PC-3 (cell line): Measurements from ENCODE around the gene AGMAT. TPM values are rescaled to one million over a fixed set of nuclear protein-coding genes. Genes with fewer than 3 reads are reported as not detected.

Experiments used
- ATAC-seq: fragments of 200-7000 bp; cut with Tn5 transposase; 2 replicates; pipeline ENCODE4 v1.9.1; 2020; ENCODE audit warnings: mild to moderate bottlenecking, moderate library complexity
- BruUV-seq: library from RNA; stranded (reverse); fragments of 400-500 nt; replicated peaks from 2 replicates; lab custom pipeline; 2021; lab: Mats Ljungman, UMichigan
- CTCF ChIA-PET: fragments of 300-600 bp; sonication (Branson Sonifier 250); formaldehyde crosslinking; loops from one replicate; lab custom pipeline; 2022; ENCODE audit warnings: antibody characterized with exemption; lab: Charles Lee
- POLR2A ChIA-PET: fragments of 300-600 bp; sonication (Branson Sonifier 250); formaldehyde crosslinking; loops from one replicate; lab custom pipeline; 2022; ENCODE audit warnings: antibody characterized with exemption; ENCODE audit not compliant: unreplicated experiment; lab: Charles Lee
- DNase-seq: peaks from one replicate; pipeline ENCODE4 v3.0.0-alpha.2; 2015
- H2AFZ ChIP-seq: fragments of 300-600 bp; sonication (generic); 2 replicates; pipeline ENCODE4 v1.6.0; 2016; ENCODE audit warnings: antibody characterized with exemption, low read length
- H3F3A ChIP-seq: fragments of 300-600 bp; sonication (generic); one replicate; pipeline ENCODE4 v1.6.0; 2017; ENCODE audit warnings: antibody characterized with exemption, low read length, control low read depth, mild to moderate bottlenecking; ENCODE audit not compliant: unreplicated experiment
- H3K27ac ChIP-seq: fragments of 300-600 bp; sonication (generic); 2 replicates; pipeline ENCODE4 v1.5.1; 2016; ENCODE audit warnings: mild to moderate bottlenecking, low read length
- H3K27me3 ChIP-seq: fragments of 300-600 bp; sonication (generic); 2 replicates; pipeline ENCODE4 v1.6.1; 2016; ENCODE audit warnings: low read length, mixed read lengths
- H3K36me3 ChIP-seq: fragments of 300-600 bp; sonication (generic); 2 replicates; pipeline ENCODE4 v1.6.1; 2016; ENCODE audit warnings: low read depth, mixed run types, low read length, mixed read lengths
- H3K4me1 ChIP-seq: fragments of 300-600 bp; sonication (generic); 2 replicates; pipeline ENCODE4 v1.5.1; 2016; ENCODE audit warnings: low read length; ENCODE audit not compliant: insufficient read depth
- H3K4me2 ChIP-seq: fragments of 300-600 bp; sonication (generic); 2 replicates; pipeline ENCODE4 v1.6.0; 2016; ENCODE audit warnings: low read length
- H3K4me3 ChIP-seq: fragments of 300-600 bp; sonication (generic); 2 replicates; pipeline ENCODE4 v1.5.1; 2016; ENCODE audit warnings: mild to moderate bottlenecking, low read length, mixed read lengths
- H3K79me2 ChIP-seq: fragments of 300-600 bp; sonication (generic); 2 replicates; pipeline ENCODE4 v1.6.1; 2017; ENCODE audit warnings: low read length, mixed read lengths
- H3K9ac ChIP-seq: fragments of 300-600 bp; sonication (generic); 2 replicates; pipeline ENCODE4 v1.6.0; 2016; ENCODE audit warnings: mild to moderate bottlenecking, low read length
- H3K9me2 ChIP-seq: fragments of 300-600 bp; sonication (generic); replicated peaks from 2 replicates; pipeline ENCODE4 v1.6.1; 2016; ENCODE audit warnings: mixed run types, low read length, mixed read lengths
- H3K9me3 ChIP-seq: fragments of 300-600 bp; sonication (generic); 2 replicates; pipeline ENCODE4 v1.6.1; 2016; ENCODE audit warnings: low read length, mixed read lengths
- H4K20me1 ChIP-seq: fragments of 300-600 bp; sonication (generic); 2 replicates; pipeline ENCODE4 v1.6.1; 2016; ENCODE audit warnings: low read length, mixed read lengths
- EZH2 ChIP-seq: fragments of 300-600 bp; sonication (generic); IDR thresholded peaks from one replicate; pipeline ENCODE4 v1.6.1; 2017; ENCODE audit warnings: antibody characterized with exemption, mild to moderate bottlenecking, low read length; ENCODE audit not compliant: unreplicated experiment
- EZH2phosphoT487 ChIP-seq: fragments of 300-600 bp; sonication (generic); IDR thresholded peaks from 2 replicates; pipeline ENCODE4 v1.6.1; 2018; ENCODE audit warnings: mild to moderate bottlenecking, antibody characterized with exemption, low read length, borderline replicate concordance
- intact Hi-C: fragments of 100-400 bp; cut with micrococcal nuclease; formaldehyde crosslinking; loops from 2 replicates; pipeline ENCODE4 v1.9.0; 2023
- total RNA-seq: library from RNA; depleted of rRNA; stranded (reverse); fragments of >200 nt; gene quantifications from 2 replicates; pipeline ENCODE4 v1.2.3, GENCODE V29; 2014
- TF ChIP-seq, protein P1 (sequence below): fragments of 300-600 bp; sonication (generic); conservative IDR thresholded peaks from 2 replicates; pipeline ENCODE4 v1.5.1; 2017; ENCODE audit warnings: antibody characterized with exemption, low read depth, mild to moderate bottlenecking, low read length

The AGMAT gene
- total RNA-seq, 1 experiment from 2014 or later, result 8.2 TPM

DNA sequence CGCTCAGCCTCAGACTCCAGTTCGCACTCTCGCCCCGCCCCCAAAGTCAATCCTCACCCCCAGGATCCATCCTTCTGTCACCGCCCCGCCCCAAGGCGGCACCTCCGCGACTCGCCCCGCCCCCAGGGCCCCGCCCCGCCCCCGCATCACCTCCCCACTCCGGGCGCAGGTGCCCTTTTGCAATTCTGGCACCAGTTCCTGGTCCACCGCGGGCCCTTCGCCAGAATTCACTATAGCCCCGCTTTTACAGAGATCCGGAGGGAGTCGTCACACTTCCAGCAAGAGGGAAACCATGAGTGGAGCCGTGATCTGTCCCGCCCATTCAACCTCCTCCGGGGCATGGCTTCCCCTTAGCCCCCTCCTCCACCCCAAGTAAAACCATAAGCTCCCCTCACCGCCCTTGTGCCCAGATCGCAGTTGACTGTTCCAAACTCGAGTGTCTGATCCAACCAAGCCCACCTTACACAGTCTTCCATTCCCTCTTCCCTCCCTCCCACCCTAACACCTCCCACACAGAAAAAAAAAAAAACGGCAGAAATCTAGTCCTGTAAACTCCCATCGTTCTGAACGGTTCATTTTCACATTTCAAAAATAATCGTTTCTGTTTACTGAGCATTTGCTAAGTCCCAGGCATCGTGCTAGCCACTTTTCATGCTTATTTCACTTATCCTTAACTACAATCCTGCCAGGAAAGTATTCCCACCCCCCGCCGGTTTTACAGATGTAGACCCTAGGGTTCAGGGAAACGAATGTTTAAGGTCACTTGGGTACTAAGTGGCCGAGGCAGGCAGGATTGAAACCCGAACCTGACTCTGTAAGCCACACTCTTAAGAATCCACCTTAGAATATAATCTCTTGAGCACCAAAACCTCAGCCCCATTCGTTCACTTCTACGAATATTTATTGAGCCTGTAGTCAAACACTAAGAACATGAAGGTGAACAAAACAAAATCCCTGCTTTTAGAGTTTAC is 59.5 kb downstream of the AGMAT start:
- Histone ChIP-seq H3K4me1 (peaks cover 25% of the 10 kb centered on the region), H3K4me2 (peak overlapping the region; percentile 96), H3K27ac (peak overlapping the region; percentile 30), H3K9ac (peak overlapping the region; percentile 56), H3K9me3 (no peaks in the 10 kb centered on the region), H4K20me1 (no peaks in the 10 kb centered on the region), H3F3A (no peaks in the 10 kb centered on the region), H3K27me3 (no peaks in the 10 kb centered on the region), H3K4me3 (peak overlapping the region; percentile 92), H3K36me3 (no peaks in the 10 kb centered on the region), H2AFZ (peak overlapping the region; percentile 90), H3K9me2 (no peaks in the 10 kb centered on the region), H3K79me2 (peaks cover 39% of the 10 kb centered on the region)
- CTCF ChIA-PET, result no interaction called here
- POLR2A ChIA-PET, result no interaction called here
- no TSS peak for BruUV-seq
- DNase-seq, result peak; percentile 97
- intact Hi-C loops, result loop anchor here (2.0 kb wide), 1 partner anchor 93 kb away; no protein-coding TSS in a partner anchor
- no peak for TF ChIP-seq EZH2
- TF ChIP-seq EZH2phosphoT487, result no peak
- TF ChIP-seq, protein P1, sequence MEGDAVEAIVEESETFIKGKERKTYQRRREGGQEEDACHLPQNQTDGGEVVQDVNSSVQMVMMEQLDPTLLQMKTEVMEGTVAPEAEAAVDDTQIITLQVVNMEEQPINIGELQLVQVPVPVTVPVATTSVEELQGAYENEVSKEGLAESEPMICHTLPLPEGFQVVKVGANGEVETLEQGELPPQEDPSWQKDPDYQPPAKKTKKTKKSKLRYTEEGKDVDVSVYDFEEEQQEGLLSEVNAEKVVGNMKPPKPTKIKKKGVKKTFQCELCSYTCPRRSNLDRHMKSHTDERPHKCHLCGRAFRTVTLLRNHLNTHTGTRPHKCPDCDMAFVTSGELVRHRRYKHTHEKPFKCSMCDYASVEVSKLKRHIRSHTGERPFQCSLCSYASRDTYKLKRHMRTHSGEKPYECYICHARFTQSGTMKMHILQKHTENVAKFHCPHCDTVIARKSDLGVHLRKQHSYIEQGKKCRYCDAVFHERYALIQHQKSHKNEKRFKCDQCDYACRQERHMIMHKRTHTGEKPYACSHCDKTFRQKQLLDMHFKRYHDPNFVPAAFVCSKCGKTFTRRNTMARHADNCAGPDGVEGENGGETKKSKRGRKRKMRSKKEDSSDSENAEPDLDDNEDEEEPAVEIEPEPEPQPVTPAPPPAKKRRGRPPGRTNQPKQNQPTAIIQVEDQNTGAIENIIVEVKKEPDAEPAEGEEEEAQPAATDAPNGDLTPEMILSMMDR, result no peak
- peak; percentile 56 for ATAC-seq

DNA sequence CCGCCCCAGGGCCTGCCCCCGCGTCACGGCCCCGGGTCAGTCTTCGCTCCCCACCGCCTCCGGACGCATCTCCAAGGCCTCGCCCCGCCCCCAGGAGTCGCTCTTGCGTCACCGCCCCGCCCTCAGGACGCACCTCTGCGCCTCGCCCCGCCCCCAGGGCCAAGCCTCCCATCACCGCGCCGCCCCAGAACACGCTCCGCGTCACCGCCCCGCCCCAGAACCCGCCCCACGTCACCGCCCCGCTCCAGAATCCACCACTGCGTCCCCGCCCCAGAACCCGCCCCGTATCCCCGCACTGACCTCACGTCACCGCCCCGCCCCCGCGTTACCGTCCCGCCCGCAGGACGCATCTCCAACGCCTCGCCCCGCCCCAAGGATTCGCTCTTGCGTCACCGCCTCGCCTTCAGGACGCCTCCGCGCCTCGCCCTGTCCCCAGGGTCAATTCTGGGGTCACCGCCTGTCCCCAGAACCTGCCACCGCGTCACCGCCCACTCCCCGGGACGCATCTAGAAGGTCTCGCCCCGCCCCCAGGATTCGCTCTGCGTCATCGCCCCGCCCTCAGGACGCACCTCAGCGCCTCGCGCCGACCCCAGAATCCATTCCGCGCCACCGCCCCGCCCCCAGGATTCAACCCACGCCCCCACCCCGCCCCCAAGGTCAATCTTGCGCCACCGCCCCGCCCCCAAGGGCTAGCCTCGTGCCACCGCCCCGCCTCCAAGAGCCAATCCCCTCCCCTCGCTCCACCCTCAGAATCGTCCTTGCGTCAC is 60.4 kb downstream of the AGMAT start:
- no peaks in the 10 kb centered on the region for H4K20me1 ChIP-seq
- H2AFZ ChIP-seq, result no peak overlapping the region
- peak overlapping the region; percentile 84 for H3K9ac ChIP-seq
- no peaks in the 10 kb centered on the region for H3K36me3 ChIP-seq
- peaks cover 39% of the 10 kb centered on the region for H3K79me2 ChIP-seq
- no peaks in the 10 kb centered on the region for H3F3A ChIP-seq
- TF ChIP-seq EZH2phosphoT487, result no peak
- TF ChIP-seq EZH2, result no peak
- TF ChIP-seq, protein P1, result no peak
- peaks cover 25% of the 10 kb centered on the region for H3K4me1 ChIP-seq
- BruUV-seq, result no TSS peak
- H3K9me3 ChIP-seq, result no peaks in the 10 kb centered on the region
- H3K4me3 ChIP-seq, result peak overlapping the region; percentile 87
- ChIA-PET POLR2A (interaction anchor here (0.6 kb wide), 1 partner anchor 9 kb away, joined by 3 read pairs; no protein-coding TSS in a partner anchor), CTCF (no interaction called here)
- peak; percentile 94 for DNase-seq
- intact Hi-C loops, result loop anchor here (1.0 kb wide), 1 partner anchor 23 kb away; no protein-coding TSS in a partner anchor
- no peaks in the 10 kb centered on the region for H3K27me3 ChIP-seq
- peak overlapping the region; percentile 91 for H3K27ac ChIP-seq
- ATAC-seq, result peak; percentile 41
- no peaks in the 10 kb centered on the region for H3K9me2 ChIP-seq
- peak overlapping the region; percentile 71 for H3K4me2 ChIP-seq
